Activated CD4-positive, CD25-positive, alpha-beta regulatory T cell treated with anti-CD3 and anti-CD28 coated beads, Interleukin-2, amount 50 U/mL, for 72 hours (primary cell): ENCODE measurements around the gene WBP1.
"Not testable (repeated sequence)": the region's sequence is repeated elsewhere in the genome, so short reads cannot be mapped to it uniquely, and the experiment has no call there.

Source experiments
- DNase-seq: peaks from one replicate; pipeline ENCODE4 v3.0.0; 2021

The WBP1 gene

DNA sequence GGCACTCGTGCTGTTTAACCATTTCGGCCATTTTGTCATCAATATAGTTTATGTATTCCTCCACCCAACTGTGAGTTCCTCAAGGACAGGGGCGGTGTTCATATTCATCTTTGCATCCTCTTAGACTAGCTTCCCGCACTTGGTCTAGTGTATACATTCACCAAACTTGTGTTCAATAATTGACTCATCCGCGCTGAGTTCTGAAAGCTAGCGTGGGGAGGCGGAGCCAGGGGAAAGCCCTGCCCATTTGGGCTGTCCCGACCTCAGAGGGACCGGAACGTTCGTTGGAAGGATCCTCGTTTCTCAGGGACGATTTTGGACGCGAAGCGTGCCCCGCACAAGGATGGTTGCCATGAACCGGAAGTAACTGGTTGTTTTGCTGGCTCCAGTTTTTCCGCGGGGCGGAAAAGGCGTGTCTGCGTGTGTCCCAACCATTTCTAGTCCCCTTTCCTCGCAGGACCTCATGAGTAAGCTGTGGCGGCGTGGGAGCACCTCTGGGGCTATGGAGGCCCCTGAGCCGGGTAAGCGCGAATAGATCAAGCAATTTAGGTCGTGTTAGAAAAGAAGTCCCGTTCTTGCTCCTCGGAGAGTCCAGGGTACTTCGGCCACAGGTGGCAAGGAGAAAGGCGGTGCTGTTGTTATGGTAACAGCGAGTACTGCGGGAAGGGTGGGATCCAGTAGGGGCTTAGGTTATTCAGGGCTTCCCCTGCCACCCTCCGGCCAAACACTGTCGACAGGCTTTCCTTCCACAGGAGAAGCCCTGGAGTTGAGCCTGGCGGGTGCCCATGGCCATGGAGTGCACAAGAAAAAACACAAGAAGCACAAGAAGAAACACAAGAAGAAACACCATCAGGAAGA is 3.4 kb upstream of the WBP1 start, which contains the start of gene INO80B:
Gene INO80B, plus strand, starts transcription at position 434 of the 858 bp plus-strand sequence. Its CDS starts 30 bp downstream, at position 464.
- DNase-seq: peak; percentile 97

- no peak for DNase-seq
Measured at GRCh38 chr2:74457129-74457548, 1.1 kb upstream of the WBP1 start.

- peak; percentile 70 for DNase-seq
Measured at GRCh38 chr2:74457549-74458131, 598 bp upstream of the WBP1 start.

GRCh38 chr2:74458938-74459363 is 713 bp downstream of the WBP1 start:
- no peak for DNase-seq

DNA sequence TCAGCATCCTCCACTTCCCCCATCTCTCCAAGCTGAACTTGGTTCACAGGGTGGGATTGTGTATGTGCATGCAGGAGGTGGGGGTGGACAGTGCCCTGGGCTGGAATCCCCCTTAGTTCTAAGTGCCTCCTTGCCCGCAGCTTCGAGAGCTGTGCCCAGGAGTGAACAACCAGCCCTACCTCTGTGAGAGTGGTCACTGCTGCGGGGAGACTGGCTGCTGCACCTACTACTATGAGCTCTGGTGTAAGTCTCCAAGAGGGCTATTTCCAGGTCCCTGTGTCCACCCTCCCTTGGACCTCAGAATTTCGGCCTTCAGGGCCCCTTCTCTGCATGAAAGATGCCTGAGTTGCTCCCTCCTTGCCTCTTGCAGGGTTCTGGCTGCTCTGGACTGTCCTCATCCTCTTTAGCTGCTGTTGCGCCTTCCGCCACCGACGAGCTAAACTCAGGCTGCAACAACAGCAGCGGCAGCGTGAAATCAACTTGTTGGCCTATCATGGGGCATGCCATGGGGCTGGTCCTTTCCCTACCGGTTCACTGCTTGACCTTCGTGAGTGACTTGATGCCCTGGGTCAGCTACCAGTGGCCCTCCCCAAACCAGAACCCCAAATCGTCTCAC is 1.4 kb downstream of the WBP1 start:
- not testable (repeated sequence) for DNase-seq

GRCh38 chr2:74460187-74460586 is 1.9 kb downstream of the WBP1 start:
- DNase-seq: not testable (repeated sequence)

GRCh38 chr2:74461187-74462053 is 3.2 kb downstream of the WBP1 start:
- DNase-seq: no peak

DNA sequence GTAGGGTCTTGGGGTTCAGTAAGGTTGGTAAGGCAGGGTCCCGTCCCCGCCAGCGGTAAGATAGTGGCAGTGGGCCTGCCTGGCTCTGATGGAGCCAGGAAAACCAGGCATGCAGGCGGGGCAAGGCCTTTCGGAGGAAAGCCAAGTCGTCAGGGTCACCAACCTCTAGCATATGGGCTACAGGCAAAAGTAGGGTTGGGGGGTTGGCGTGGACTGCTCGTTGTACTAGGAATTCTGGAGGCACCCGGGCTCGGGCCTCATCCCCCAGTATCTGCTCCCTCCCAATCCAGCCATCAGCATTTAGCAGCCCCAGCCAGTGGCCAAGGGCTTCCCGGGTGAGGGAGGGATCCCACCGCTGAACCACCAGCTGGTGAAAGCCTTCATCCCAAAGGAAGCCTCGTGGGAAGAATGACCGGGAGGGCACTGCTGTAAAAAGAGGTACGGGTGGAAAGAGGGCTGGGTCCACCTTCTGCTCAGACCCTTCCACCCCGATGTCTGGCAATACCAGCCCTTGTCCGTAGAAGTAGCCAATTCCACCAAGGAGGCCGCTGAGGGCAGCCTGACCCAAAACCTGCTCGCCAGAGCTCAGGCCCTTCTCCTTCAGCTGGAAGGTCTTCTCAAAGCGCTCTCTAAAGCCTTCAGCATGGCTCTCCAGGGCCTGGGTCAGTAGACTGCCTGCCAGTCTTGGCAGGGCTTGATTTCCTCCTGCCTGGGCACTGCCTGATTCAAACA is 4.0 kb downstream of the WBP1 start:
- no peak for DNase-seq

- no peak for DNase-seq
Measured at GRCh38 chr2:74462786-74463105, 4.5 kb downstream of the WBP1 start.

DNA sequence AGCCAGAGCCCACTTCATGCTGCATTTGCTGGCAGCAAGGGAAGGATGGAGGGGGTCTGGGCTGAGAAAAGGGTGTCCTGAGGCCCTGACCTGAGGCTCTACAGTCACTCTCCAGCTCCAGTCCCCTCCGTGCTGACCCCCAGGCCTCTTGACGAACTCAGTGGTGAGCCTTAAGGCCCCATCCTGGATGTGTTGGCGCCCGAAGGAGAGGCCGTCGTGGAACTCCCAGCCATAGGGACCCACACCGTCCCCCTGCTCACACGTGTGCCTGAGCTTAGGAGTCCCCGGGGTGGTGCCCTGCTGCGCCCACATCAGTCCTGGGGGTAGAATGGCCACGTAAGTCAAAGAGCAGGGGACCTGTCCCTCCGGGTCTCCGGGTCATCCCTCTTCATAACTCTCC is 6.2 kb downstream of the WBP1 start:
- no peak for DNase-seq

DNA sequence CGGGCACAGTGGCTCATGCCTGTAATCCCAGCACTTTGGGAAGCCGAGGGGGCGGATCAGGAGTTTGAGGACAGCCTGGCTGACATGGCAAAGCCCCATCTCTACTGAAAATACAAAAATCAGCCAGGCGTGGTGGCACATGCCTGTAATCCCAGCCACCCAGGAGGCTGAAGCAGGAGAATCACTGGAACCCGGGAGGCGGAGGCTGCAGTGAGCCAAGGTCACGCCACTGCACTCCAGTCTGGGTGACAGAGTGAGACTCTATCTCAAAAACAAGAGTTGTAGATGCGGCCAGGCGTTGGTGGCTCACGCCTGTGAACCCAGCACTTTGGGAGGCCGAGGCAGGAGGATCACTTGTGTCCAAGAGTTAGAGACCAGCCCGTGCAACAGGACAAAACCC is 12.5 kb downstream of the WBP1 start:
- DNase-seq: not testable (repeated sequence)

- DNase-seq: no peak
Measured at GRCh38 chr2:74471332-74472065, 13.3 kb downstream of the WBP1 start.

- peak; percentile 98 for DNase-seq
Measured at GRCh38 chr2:74472086-74472944, 14.1 kb downstream of the WBP1 start, which contains the start of gene MRPL53. Gene MRPL53, minus strand, starts transcription at chr2:74472680. Its CDS starts 20 bp downstream, at chr2:74472660.

GRCh38 chr2:74472945-74473258 is 14.7 kb downstream of the WBP1 start:
- DNase-seq: no peak

GRCh38 chr2:74474481-74474880 is 16.2 kb downstream of the WBP1 start:
- no peak for DNase-seq

GRCh38 chr2:74474899-74475298 is 16.7 kb downstream of the WBP1 start:
- DNase-seq: no peak

- no peak for DNase-seq
Measured at GRCh38 chr2:74481431-74481830, 23.2 kb downstream of the WBP1 start.

DNA sequence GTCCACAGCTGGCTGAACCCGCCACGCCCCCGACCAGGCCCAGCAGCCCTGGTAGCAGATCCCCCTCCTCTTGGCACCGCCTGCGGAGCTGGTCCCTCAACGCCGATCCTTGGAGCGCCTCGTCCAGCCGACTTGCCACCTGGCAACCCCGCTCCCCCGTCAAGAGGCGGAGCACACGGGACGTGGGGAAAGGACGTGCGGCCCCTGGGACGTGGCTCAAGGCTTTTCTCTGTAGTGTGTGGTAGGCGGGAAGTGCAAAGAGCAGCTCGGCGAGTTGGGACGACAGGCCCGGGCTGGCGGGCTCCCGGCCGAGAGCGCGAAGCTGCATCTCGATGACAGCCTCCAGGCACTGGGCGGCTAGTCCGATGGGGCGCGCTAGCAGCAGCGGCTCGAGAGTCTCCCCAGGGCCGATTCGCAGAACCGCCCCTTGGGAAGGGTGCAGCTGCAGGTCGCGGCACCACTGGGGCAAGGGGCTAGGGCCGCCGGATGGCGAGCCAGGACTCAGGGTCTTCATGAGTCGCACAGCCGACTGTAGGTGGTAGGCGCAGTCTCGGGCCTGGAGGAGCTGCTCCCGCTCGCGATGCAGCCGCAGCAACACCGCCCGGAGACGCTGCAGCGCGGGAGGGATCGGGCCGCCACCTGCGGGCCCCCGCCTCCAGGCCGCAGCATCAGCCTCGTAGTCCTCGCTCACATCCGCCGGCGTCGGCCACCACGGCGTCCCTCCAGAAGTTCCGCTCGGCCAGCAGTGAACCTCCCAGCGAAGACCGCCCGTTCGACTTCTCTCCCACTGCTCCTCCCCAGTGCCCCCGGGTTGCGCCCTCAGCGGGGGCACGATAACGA is 23.9 kb downstream of the WBP1 start:
- DNase-seq: peak; percentile 71
